ENCODE measurements around the gene FBXW8.
A peak's percentile ranks its signal among the peaks of the same experiment; 100 is the strongest.

Gene FBXW8

GRCh38 chr12:116887244-116887643 lies 23.5 kb upstream of the FBXW8 start:
- no peak for DNase-seq (ENCODE audit: low read depth)

GRCh38 chr12:116887897-116888296 lies 22.9 kb upstream of the FBXW8 start:
- DNase-seq (ENCODE audit: low read depth), result no peak

- DNase-seq (ENCODE audit: low read depth), result no peak
Observed at GRCh38 chr12:116890330-116890729, 20.4 kb upstream of the FBXW8 start.

- no peak for DNase-seq (ENCODE audit: low read depth)
Observed at GRCh38 chr12:116891019-116891418, 19.7 kb upstream of the FBXW8 start.

GRCh38 chr12:116892349-116893140 lies 18.2 kb upstream of the FBXW8 start:
- DNase-seq (ENCODE audit: low read depth), result peak; percentile 24

GRCh38 chr12:116894913-116895312 lies 15.8 kb upstream of the FBXW8 start:
- no peak for DNase-seq (ENCODE audit: low read depth)

GRCh38 chr12:116896411-116896924 lies 14.3 kb upstream of the FBXW8 start:
- no peak for DNase-seq (ENCODE audit: low read depth)

- DNase-seq (ENCODE audit: low read depth), result no peak
Observed at GRCh38 chr12:116897476-116897875, 13.3 kb upstream of the FBXW8 start.

- no peak for DNase-seq (ENCODE audit: low read depth)
Observed at GRCh38 chr12:116898669-116899068, 12.1 kb upstream of the FBXW8 start.

- no peak for DNase-seq (ENCODE audit: low read depth)
Observed at GRCh38 chr12:116901612-116902011, 9.1 kb upstream of the FBXW8 start.

GRCh38 chr12:116903818-116904217 lies 6.9 kb upstream of the FBXW8 start:
- no peak for DNase-seq (ENCODE audit: low read depth)

GRCh38 chr12:116906285-116906684 lies 4.5 kb upstream of the FBXW8 start:
- DNase-seq (ENCODE audit: low read depth), result no peak

GRCh38 chr12:116910280-116910644 lies 488 bp upstream of the FBXW8 start:
- no peak for DNase-seq (ENCODE audit: low read depth)

GRCh38 chr12:116915326-116915725 lies 4.6 kb downstream of the FBXW8 start:
- no peak for DNase-seq (ENCODE audit: low read depth)

- DNase-seq (ENCODE audit: low read depth), result peak; percentile 63
Observed at GRCh38 chr12:116916122-116916521, 5.4 kb downstream of the FBXW8 start.

GRCh38 chr12:116916714-116917114 lies 6.0 kb downstream of the FBXW8 start:
- DNase-seq (ENCODE audit: low read depth), result peak; percentile 96

GRCh38 chr12:116918464-116918863 lies 7.7 kb downstream of the FBXW8 start:
- no peak for DNase-seq (ENCODE audit: low read depth)

- DNase-seq (ENCODE audit: low read depth), result no peak
Observed at GRCh38 chr12:116919247-116919661, 8.5 kb downstream of the FBXW8 start.

- DNase-seq (ENCODE audit: low read depth), result no peak
Observed at GRCh38 chr12:116919706-116920485, 9.1 kb downstream of the FBXW8 start.

- DNase-seq (ENCODE audit: low read depth), result no peak
Observed at GRCh38 chr12:116920939-116921338, 10.2 kb downstream of the FBXW8 start.

- DNase-seq (ENCODE audit: low read depth), result no peak
Observed at GRCh38 chr12:116922194-116922897, 11.6 kb downstream of the FBXW8 start.

Data from iris pigment epithelial cell (primary cell).